GM21423 (cell line): ENCODE results near the gene KCNS3.

Experiments used
- ATAC-seq: cut with Tn5 transposase; IDR thresholded peaks from one replicate; pipeline ENCODE4 v1.9.1; 2021; ENCODE audit warnings: mild to moderate bottlenecking, moderate library complexity; ENCODE audit not compliant: unreplicated experiment

The KCNS3 gene

GRCh38 chr2:17877811-17878280, 621 bp upstream of the KCNS3 start:
- peak; percentile 20 for ATAC-seq

GRCh38 chr2:17879137-17879912, 858 bp downstream of the KCNS3 start:
- no peak for ATAC-seq

- no peak for ATAC-seq
Observed at GRCh38 chr2:17879913-17880274, 1.4 kb downstream of the KCNS3 start.

- no peak for ATAC-seq
Observed at GRCh38 chr2:17892770-17893534, 14.5 kb downstream of the KCNS3 start.

- no peak for ATAC-seq
Observed at GRCh38 chr2:17894005-17894404, 15.5 kb downstream of the KCNS3 start.

GRCh38 chr2:17894556-17894955, 16.1 kb downstream of the KCNS3 start:
- no peak for ATAC-seq

- ATAC-seq, result no peak
Observed at GRCh38 chr2:17899871-17900270, 21.4 kb downstream of the KCNS3 start.

- ATAC-seq, result no peak
Observed at GRCh38 chr2:17901246-17901645, 22.8 kb downstream of the KCNS3 start.

GRCh38 chr2:17910980-17911379, 32.5 kb downstream of the KCNS3 start:
- ATAC-seq, result no peak

- peak; percentile 29 for ATAC-seq
Observed at GRCh38 chr2:17911491-17912260, 33.2 kb downstream of the KCNS3 start.

GRCh38 chr2:17912266-17912691, 33.8 kb downstream of the KCNS3 start:
- peak; percentile 99 for ATAC-seq

- ATAC-seq, result no peak
Observed at GRCh38 chr2:17915099-17915498, 36.6 kb downstream of the KCNS3 start.

- no peak for ATAC-seq
Observed at GRCh38 chr2:17915811-17916518, 37.5 kb downstream of the KCNS3 start.

GRCh38 chr2:17916584-17916983, 38.1 kb downstream of the KCNS3 start:
- ATAC-seq, result no peak

GRCh38 chr2:17918789-17919188, 40.3 kb downstream of the KCNS3 start:
- no peak for ATAC-seq

GRCh38 chr2:17930773-17931172, 52.3 kb downstream of the KCNS3 start:
- ATAC-seq, result no peak

- no peak for ATAC-seq
Observed at GRCh38 chr2:17933256-17933655, 54.8 kb downstream of the KCNS3 start.

GRCh38 chr2:17934721-17935120, 56.3 kb downstream of the KCNS3 start:
- ATAC-seq, result no peak

GRCh38 chr2:17935242-17935885, 56.9 kb downstream of the KCNS3 start:
- ATAC-seq, result no peak

- no peak for ATAC-seq
Observed at GRCh38 chr2:17936599-17936998, 58.1 kb downstream of the KCNS3 start.
